ENCODE measurements around the gene IQGAP3. TPM values are rescaled to one million over a fixed set of nuclear protein-coding genes. Genes with fewer than 3 reads are reported as not detected.

IQGAP3 gene
- polyA plus RNA-seq, 2 of the 4 experiments (the other 2 are of a cell fraction), result 15.6 to 17.0 TPM

GRCh38 chr1:156484480-156485058, 87.8 kb downstream of the IQGAP3 start:
- Histone ChIP-seq H3K4me1 (peaks cover 27% of the 10 kb centered on the region), H3K4me2 (no peak overlapping the region), H3K9me3 (no peaks in the 10 kb centered on the region), H3K27ac (no peak overlapping the region), H3K4me3 (no peak overlapping the region)
- CTCF ChIA-PET, result interaction anchor here (0.6 to 31.7 kb wide), 10 partner anchors 9 to 176 kb away, joined by 3 to 474 read pairs (median 4); partner anchors contain the start of gene MEF2D
- FAIRE-seq (no peak), ATAC-seq (no peak), DNase-seq (ENCODE audit: low read depth in 1 of 2, low spot score in 1 of 2) (no peak)
- POLR2A ChIA-PET, result interaction anchor here (0.8 kb wide), 1 partner anchor 20 kb away, joined by 6 read pairs; no protein-coding TSS in a partner anchor
- TF ChIP-seq FOSB (CRISPR knock-in tag; IDR thresholded peaks at IDR 0.05) (no peak), RFX5 (IDR thresholded peaks at IDR 0.05) (no peak), CBX2 (IDR thresholded peaks at IDR 0.05; ENCODE audit: borderline replicate concordance, low read depth) (no peak), MAX (IDR thresholded peaks at IDR 0.05) (no peak), ZSCAN20 (CRISPR knock-in tag; IDR thresholded peaks at IDR 0.05) (no peak), KDM5A (IDR thresholded peaks at IDR 0.05) (no peak), PHF8 (IDR thresholded peaks at IDR 0.05; ENCODE audit: borderline replicate concordance, low read depth) (no peak), TP53 (CRISPR knock-in tag; IDR thresholded peaks at IDR 0.05) (no peak), RNF2 (IDR thresholded peaks at IDR 0.05; ENCODE audit: borderline replicate concordance, low read depth) (no peak)
- 96% methylated on average over 6 of the region's 6 CpGs for WGBS (ENCODE audit: missing lambda C conversion rate)

DNA sequence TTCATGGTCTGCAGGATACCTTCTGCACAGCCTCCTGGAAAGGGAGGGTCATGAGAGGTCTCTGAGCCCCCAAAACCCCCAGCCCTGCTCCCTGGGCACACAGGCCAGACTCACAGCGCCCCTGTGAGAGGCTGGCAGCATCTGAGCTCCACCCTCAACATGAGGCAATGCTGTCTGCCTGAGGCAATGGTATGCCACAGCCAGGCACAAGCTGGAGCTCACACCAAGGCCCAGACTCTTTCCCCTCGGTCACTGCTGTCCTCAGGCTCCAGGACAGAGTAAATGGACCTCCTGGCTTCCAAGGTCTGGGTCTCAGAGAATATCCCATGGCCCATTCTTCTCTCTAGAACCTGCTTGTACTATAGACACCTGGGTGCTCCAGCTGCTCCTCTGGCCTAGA, 89.0 kb downstream of the IQGAP3 start:
- POLR2A ChIA-PET, result no interaction called here
- Histone ChIP-seq H3K4me3 (no peak overlapping the region), H3K9me3 (no peaks in the 10 kb centered on the region), H3K27ac (no peak overlapping the region), H3K4me1 (peaks cover 15% of the 10 kb centered on the region), H3K4me2 (no peak overlapping the region)
- CTCF ChIA-PET, result interaction anchor here (3.5 to 31.7 kb wide), 3 partner anchors 8 to 26 kb away, joined by 13 to 474 read pairs (median 474); partner anchors contain the start of gene MEF2D
- no peak for DNase-seq (ENCODE audit: low read depth in 1 of 2, low spot score in 1 of 2)
- no peak for ATAC-seq
- FAIRE-seq, result no peak
- TF ChIP-seq ZFP36 (IDR thresholded peaks at IDR 0.05; ENCODE audit: borderline replicate concordance, partially characterized antibody) (no peak), MAFK (IDR thresholded peaks at IDR 0.05; ENCODE audit: partially characterized antibody) (no peak), POLR2A (IDR thresholded peaks at IDR 0.05; ENCODE audit: low read length) (no peak), E2F6 (IDR thresholded peaks at IDR 0.05; ENCODE audit: borderline replicate concordance, low read depth) (no peak), HEYL (CRISPR knock-in tag; IDR thresholded peaks at IDR 0.05) (no peak), PHF8 (IDR thresholded peaks at IDR 0.05; ENCODE audit: borderline replicate concordance, low read depth) (no peak), EP300 (IDR thresholded peaks at IDR 0.05) (no peak), EHF (CRISPR knock-in tag; IDR thresholded peaks at IDR 0.05) (no peak), EHMT2 (IDR thresholded peaks at IDR 0.05; ENCODE audit: low read depth) (no peak)
- 100% methylated on average over 1 of the region's 2 CpGs for WGBS (ENCODE audit: missing lambda C conversion rate)

DNA sequence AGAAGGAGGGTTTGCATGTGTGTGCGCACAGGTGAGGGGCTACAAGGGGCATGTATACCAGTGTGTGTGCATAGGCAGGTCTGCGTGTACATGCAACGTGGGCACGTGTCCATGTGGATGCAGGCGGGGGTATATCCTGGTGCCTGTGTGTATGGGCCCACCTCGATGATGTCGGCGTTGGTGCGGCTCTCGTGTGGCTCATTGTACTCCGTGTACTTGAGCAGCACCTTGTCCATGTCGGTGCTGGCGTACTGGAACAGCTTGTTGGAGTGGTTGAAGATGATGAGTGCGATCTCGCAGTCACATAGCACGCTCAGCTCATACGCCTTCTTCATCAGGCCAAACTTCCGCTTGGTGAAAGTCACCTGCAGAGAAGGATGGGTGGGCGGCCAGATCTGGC, 90.1 kb downstream of the IQGAP3 start:
- no peak for DNase-seq (ENCODE audit: low read depth in 1 of 2, low spot score in 1 of 2)
- Histone ChIP-seq H3K4me2 (no peak overlapping the region), H3K4me3 (no peak overlapping the region), H3K4me1 (peaks cover 18% of the 10 kb centered on the region), H3K9me3 (no peaks in the 10 kb centered on the region), H3K27ac (no peak overlapping the region)
- no peak for ATAC-seq
- CTCF ChIA-PET, result interaction anchor here (1.1 to 31.7 kb wide), 4 partner anchors 6 to 116 kb away, joined by 3 to 474 read pairs (median 259); partner anchors contain the start of gene MEF2D
- WGBS (ENCODE audit: missing lambda C conversion rate), result 95% methylated on average over 19 of the region's 19 CpGs
- POLR2A ChIA-PET, result interaction anchor here (1.0 kb wide), 1 partner anchor 21 kb away, joined by 3 read pairs; no protein-coding TSS in a partner anchor
- FAIRE-seq, result no peak
- TF ChIP-seq, protein P1, sequence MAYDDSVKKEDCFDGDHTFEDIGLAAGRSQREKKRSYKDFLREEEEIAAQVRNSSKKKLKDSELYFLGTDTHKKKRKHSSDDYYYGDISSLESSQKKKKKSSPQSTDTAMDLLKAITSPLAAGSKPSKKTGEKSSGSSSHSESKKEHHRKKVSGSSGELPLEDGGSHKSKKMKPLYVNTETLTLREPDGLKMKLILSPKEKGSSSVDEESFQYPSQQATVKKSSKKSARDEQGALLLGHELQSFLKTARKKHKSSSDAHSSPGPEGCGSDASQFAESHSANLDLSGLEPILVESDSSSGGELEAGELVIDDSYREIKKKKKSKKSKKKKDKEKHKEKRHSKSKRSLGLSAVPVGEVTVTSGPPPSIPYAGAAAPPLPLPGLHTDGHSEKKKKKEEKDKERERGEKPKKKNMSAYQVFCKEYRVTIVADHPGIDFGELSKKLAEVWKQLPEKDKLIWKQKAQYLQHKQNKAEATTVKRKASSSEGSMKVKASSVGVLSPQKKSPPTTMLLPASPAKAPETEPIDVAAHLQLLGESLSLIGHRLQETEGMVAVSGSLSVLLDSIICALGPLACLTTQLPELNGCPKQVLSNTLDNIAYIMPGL (CRISPR knock-in tag; IDR thresholded peaks at IDR 0.05; ENCODE audit: borderline replicate concordance), result no peak
- TF ChIP-seq ZSCAN20 (CRISPR knock-in tag; IDR thresholded peaks at IDR 0.05), result no peak
- no peak for TF ChIP-seq BHLHE40 (IDR thresholded peaks at IDR 0.05; ENCODE audit: low read depth, low read length)
- no peak for TF ChIP-seq ELK1 (IDR thresholded peaks at IDR 0.05; ENCODE audit: low read depth, low read length)
- TF ChIP-seq CEBPB (IDR thresholded peaks at IDR 0.05), result no peak
- TF ChIP-seq MAZ (IDR thresholded peaks at IDR 0.05; ENCODE audit: borderline replicate concordance, low read depth, low read length), result no peak
- no peak for TF ChIP-seq CHD4 (IDR thresholded peaks at IDR 0.05; ENCODE audit: borderline replicate concordance)
- TF ChIP-seq CTCF (IDR thresholded peaks at IDR 0.05), result no peak
- no peak for TF ChIP-seq TFCP2L1 (CRISPR knock-in tag; IDR thresholded peaks at IDR 0.05)
- TF ChIP-seq CBX8 (IDR thresholded peaks at IDR 0.05), result no peak
- no peak for TF ChIP-seq HOXB5 (CRISPR knock-in tag; IDR thresholded peaks at IDR 0.05)
- no peak for TF ChIP-seq EHMT2 (IDR thresholded peaks at IDR 0.05; ENCODE audit: low read depth)
- no peak for TF ChIP-seq HOXA7 (CRISPR knock-in tag; IDR thresholded peaks at IDR 0.05)
- no peak for TF ChIP-seq PHF8 (IDR thresholded peaks at IDR 0.05; ENCODE audit: borderline replicate concordance, low read depth)
